ENCODE measurements around the gene UFSP2.
A peak's percentile ranks its signal among the peaks of the same experiment; 100 is the strongest.
"Not testable (repeated sequence)": the region's sequence is repeated elsewhere in the genome, so short reads cannot be mapped to it uniquely, and the experiment has no call there.

Gene UFSP2

DNA sequence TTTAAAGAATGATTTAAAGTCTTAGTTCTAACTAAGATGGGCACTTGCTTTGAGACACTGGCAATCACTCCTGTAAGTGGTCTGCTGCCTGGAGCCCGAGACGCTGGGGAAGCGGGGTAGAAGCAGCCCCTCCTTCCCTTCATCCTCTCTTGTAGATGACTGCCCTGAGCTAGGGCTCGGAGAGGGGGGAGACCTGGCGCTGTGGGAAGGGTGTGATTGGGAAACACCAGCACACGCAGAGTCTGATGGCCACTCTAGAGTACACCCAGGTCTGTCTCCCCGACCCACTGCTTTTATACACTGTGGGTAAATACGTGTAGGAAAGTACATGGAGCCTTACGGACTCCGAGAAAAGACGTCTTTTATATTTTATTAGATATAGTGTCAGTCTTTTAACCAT, 54.1 kb downstream of the UFSP2 start:
- TF ChIP-seq, protein P1, sequence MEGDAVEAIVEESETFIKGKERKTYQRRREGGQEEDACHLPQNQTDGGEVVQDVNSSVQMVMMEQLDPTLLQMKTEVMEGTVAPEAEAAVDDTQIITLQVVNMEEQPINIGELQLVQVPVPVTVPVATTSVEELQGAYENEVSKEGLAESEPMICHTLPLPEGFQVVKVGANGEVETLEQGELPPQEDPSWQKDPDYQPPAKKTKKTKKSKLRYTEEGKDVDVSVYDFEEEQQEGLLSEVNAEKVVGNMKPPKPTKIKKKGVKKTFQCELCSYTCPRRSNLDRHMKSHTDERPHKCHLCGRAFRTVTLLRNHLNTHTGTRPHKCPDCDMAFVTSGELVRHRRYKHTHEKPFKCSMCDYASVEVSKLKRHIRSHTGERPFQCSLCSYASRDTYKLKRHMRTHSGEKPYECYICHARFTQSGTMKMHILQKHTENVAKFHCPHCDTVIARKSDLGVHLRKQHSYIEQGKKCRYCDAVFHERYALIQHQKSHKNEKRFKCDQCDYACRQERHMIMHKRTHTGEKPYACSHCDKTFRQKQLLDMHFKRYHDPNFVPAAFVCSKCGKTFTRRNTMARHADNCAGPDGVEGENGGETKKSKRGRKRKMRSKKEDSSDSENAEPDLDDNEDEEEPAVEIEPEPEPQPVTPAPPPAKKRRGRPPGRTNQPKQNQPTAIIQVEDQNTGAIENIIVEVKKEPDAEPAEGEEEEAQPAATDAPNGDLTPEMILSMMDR (IDR thresholded peaks at IDR 0.05; ENCODE audit: borderline replicate concordance, control extremely low read depth, extremely low read depth, insufficient read depth, missing control alignments): no peak
- no peak for DNase-seq (ENCODE audit: low spot score)
- in situ Hi-C loops (cut with MboI; ENCODE audit: low sequenced_read_pairs, unreplicated experiment): no loop called here

DNA sequence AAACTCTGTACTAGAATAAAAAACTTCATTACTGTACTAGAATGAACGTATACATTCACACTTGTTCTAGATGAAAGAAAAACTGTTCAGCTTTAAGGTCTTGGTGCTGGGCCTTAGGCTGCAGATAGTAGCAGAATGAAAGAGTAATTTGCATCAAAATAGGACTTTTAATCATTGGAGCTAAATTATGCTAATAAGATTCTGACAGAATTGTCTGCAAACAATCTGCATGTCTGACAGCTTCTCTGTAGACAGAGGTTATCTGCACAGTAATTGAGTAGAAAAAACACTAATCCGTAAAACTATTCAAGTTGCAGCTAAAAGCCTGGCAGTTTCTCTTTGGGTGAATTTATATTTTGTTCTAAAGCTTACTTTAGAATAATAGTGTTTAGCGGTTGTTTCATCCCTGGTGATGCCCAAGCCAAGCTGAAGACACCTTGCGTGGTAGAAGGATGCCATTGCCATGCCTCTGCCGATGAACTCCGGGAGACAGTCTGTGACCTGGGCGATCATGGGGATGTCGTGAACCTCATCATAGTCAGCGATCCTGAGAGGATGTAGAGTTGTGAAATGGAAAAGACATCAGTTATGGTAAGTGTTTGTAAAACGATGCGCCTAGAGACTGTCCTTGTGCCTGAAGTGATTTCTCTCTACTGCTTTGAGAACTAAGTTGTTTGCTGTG, 55.4 kb downstream of the UFSP2 start:
- in situ Hi-C loops (cut with MboI; ENCODE audit: low sequenced_read_pairs, unreplicated experiment): no loop called here
- no peak for DNase-seq (ENCODE audit: low spot score)
- TF ChIP-seq, protein P1 (IDR thresholded peaks at IDR 0.05; ENCODE audit: borderline replicate concordance, control extremely low read depth, extremely low read depth, insufficient read depth, missing control alignments): no peak

DNA sequence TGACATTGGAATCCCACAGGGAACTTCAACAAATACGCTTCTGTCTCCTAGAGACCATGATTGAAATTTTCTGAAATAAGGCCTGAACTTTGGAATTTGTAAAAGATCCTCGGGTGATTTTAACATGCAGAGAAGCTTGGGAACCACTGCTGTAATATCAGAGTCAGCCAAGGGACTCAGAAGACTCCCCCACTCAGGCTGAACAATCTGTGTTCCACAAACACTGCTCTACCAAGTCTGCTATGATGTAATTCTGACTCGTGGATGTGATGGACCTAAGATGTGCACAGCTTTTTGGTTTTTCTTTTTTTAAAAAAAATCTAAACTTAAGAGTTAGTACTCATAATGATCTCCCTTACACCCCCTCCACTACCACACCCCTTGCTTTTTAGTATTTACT, 56.0 kb downstream of the UFSP2 start:
- DNase-seq (ENCODE audit: low spot score): no peak
- in situ Hi-C loops (cut with MboI; ENCODE audit: low sequenced_read_pairs, unreplicated experiment): no loop called here
- TF ChIP-seq, protein P1 (IDR thresholded peaks at IDR 0.05; ENCODE audit: borderline replicate concordance, control extremely low read depth, extremely low read depth, insufficient read depth, missing control alignments): no peak

DNA sequence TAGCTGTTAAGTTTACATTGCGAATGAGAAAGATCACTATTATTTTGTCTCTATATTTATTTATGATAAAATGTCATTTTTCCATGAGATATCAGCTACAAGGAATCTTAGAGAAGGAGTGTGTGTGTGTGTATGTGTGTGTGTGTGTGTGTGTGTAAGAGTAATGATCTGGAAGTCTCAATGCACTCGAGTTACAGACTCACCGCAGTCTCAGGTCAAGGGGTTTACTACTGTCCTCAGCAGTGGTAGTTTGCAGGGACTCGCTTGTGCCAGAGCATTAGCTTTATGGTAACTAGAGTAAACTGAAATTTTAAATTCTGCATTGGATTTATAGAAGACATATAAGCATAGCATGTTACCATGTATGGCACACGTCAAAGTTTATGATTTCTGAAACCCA, 60.9 kb downstream of the UFSP2 start:
- in situ Hi-C loops (cut with MboI; ENCODE audit: low sequenced_read_pairs, unreplicated experiment): no loop called here
- DNase-seq (ENCODE audit: low spot score): no peak
- TF ChIP-seq, protein P1 (IDR thresholded peaks at IDR 0.05; ENCODE audit: borderline replicate concordance, control extremely low read depth, extremely low read depth, insufficient read depth, missing control alignments): no peak

- DNase-seq (ENCODE audit: low spot score): no peak
- TF ChIP-seq, protein P1 (IDR thresholded peaks at IDR 0.05; ENCODE audit: borderline replicate concordance, control extremely low read depth, extremely low read depth, insufficient read depth, missing control alignments): no peak
- in situ Hi-C loops (cut with MboI; ENCODE audit: low sequenced_read_pairs, unreplicated experiment): no loop called here
Observed at GRCh38 chr4:185363251-185363650, 62.5 kb downstream of the UFSP2 start.

- DNase-seq (ENCODE audit: low spot score): peak; percentile 42
- in situ Hi-C loops (cut with MboI; ENCODE audit: low sequenced_read_pairs, unreplicated experiment): not testable (repeated sequence)
Observed at GRCh38 chr4:185362570-185362969, 63.2 kb downstream of the UFSP2 start.

- TF ChIP-seq, protein P1 (IDR thresholded peaks at IDR 0.05; ENCODE audit: borderline replicate concordance, control extremely low read depth, extremely low read depth, insufficient read depth, missing control alignments): no peak
- DNase-seq (ENCODE audit: low spot score): no peak
- in situ Hi-C loops (cut with MboI; ENCODE audit: low sequenced_read_pairs, unreplicated experiment): no loop called here
Observed at GRCh38 chr4:185361872-185362271, 63.9 kb downstream of the UFSP2 start.
